H9 (cell line): ENCODE results near the gene PRKCB. TPM values are rescaled to one million over a fixed set of nuclear protein-coding genes. Genes with fewer than 3 reads are reported as not detected.

ENCODE experiments used
- DNase-seq: peaks from one replicate; pipeline ENCODE4 v3.0.0-alpha.2; 2017
- H2AFZ ChIP-seq: one replicate; pipeline ENCODE4 v1.6.1; 2013; ENCODE audit warnings: mild to moderate bottlenecking, low read length, control low read depth, moderate library complexity
- H2AK5ac ChIP-seq: 2 replicates; pipeline ENCODE4 v1.6.1; 2013; ENCODE audit warnings: low read length, control low read depth, mixed read lengths; ENCODE audit not compliant: insufficient read length
- H2BK120ac ChIP-seq: one replicate; pipeline ENCODE4 v1.6.1; 2013; ENCODE audit warnings: low read depth, mild to moderate bottlenecking, low read length, control low read depth, inconsistent platforms; ENCODE audit not compliant: poor library complexity, severe bottlenecking
- H2BK12ac ChIP-seq: 2 replicates; pipeline ENCODE4 v1.6.1; 2013; ENCODE audit warnings: low read length, control low read depth, mixed read lengths, low read depth; ENCODE audit not compliant: insufficient read length
- H2BK15ac ChIP-seq: 2 replicates; pipeline ENCODE4 v1.6.1; 2013; ENCODE audit warnings: low read depth, low read length, control low read depth
- H2BK20ac ChIP-seq: one replicate; pipeline ENCODE4 v1.6.1; 2013; ENCODE audit warnings: low read depth, mild to moderate bottlenecking, low read length, control low read depth, inconsistent platforms; ENCODE audit not compliant: poor library complexity, severe bottlenecking
- H2BK5ac ChIP-seq: 2 replicates; pipeline ENCODE4 v1.6.1; 2013; ENCODE audit warnings: low read length, control low read depth, mixed read lengths; ENCODE audit not compliant: insufficient read length
- H3K14ac ChIP-seq: 2 replicates; pipeline ENCODE4 v1.6.1; 2013; ENCODE audit warnings: low read length, control low read depth; ENCODE audit not compliant: insufficient read depth
- H3K18ac ChIP-seq: 2 replicates; pipeline ENCODE4 v1.6.1; 2013; ENCODE audit warnings: low read depth, mild to moderate bottlenecking, mixed read lengths, low read length, control low read depth; ENCODE audit not compliant: insufficient read length
- H3K23ac ChIP-seq: 2 replicates; pipeline ENCODE4 v1.6.1; 2013; ENCODE audit warnings: low read length, control low read depth, mixed read lengths, low read depth; ENCODE audit not compliant: insufficient read length
- H3K23me2 ChIP-seq: 2 replicates; pipeline ENCODE4 v1.6.1; 2013; ENCODE audit warnings: low read depth, mild to moderate bottlenecking, mixed read lengths, low read length, control low read depth; ENCODE audit not compliant: insufficient read length, poor library complexity, severe bottlenecking
- H3K27ac ChIP-seq: 2 replicates; pipeline ENCODE4 v1.5.1; 2013; ENCODE audit warnings: low read length, control low read depth, mixed read lengths, low read depth; ENCODE audit not compliant: insufficient read length
- H3K27me3 ChIP-seq: 2 replicates; pipeline ENCODE4 v1.6.1; 2013; ENCODE audit warnings: low read length, control low read depth, inconsistent platforms; ENCODE audit not compliant: insufficient read depth
- H3K4ac ChIP-seq: 2 replicates; pipeline ENCODE4 v1.6.1; 2013; ENCODE audit warnings: low read depth, mild to moderate bottlenecking, control low read depth, inconsistent platforms, low read length, moderate library complexity
- H3K4me1 ChIP-seq: 2 replicates; pipeline ENCODE4 v1.6.1; 2013; ENCODE audit warnings: low read length, control low read depth, inconsistent platforms; ENCODE audit not compliant: insufficient read depth
- H3K4me2 ChIP-seq: 2 replicates; pipeline ENCODE4 v1.6.1; 2013; ENCODE audit warnings: low read length, control low read depth, mixed read lengths; ENCODE audit not compliant: insufficient read length, insufficient read depth
- H3K56ac ChIP-seq: 2 replicates; pipeline ENCODE4 v1.6.1; 2013; ENCODE audit warnings: low read depth, mild to moderate bottlenecking, mixed read lengths, low read length, control low read depth; ENCODE audit not compliant: insufficient read length
- H3K79me1 ChIP-seq: 2 replicates; pipeline ENCODE4 v1.6.1; 2013; ENCODE audit warnings: low read depth, mild to moderate bottlenecking, moderate library complexity, low read length, control low read depth, inconsistent platforms; ENCODE audit not compliant: insufficient read depth, poor library complexity, severe bottlenecking
- H3K79me2 ChIP-seq: 2 replicates; pipeline ENCODE4 v1.6.1; 2013; ENCODE audit warnings: low read length, control low read depth, inconsistent platforms; ENCODE audit not compliant: insufficient read depth
- H3K9ac ChIP-seq: 2 replicates; pipeline ENCODE4 v1.6.1; 2013; ENCODE audit warnings: low read length, control low read depth, mixed read lengths; ENCODE audit not compliant: insufficient read length; ENCODE audit errors: extremely low read depth
- H3K9me3 ChIP-seq: one replicate; pipeline ENCODE4 v1.6.1; 2013; ENCODE audit warnings: low read depth, low read length, inconsistent platforms; ENCODE audit not compliant: control insufficient read depth
- H3T11ph ChIP-seq: one replicate; pipeline ENCODE4 v1.6.1; 2013; ENCODE audit warnings: mild to moderate bottlenecking, low read length, control low read depth, inconsistent platforms
- H4K20me1 ChIP-seq: one replicate; pipeline ENCODE4 v1.6.1; 2013; ENCODE audit not compliant: control insufficient read depth, insufficient read length, insufficient read depth
- H4K5ac ChIP-seq: 2 replicates; pipeline ENCODE4 v1.6.1; 2013; ENCODE audit warnings: low read depth, mild to moderate bottlenecking, mixed read lengths, low read length, control low read depth; ENCODE audit not compliant: insufficient read length
- H4K8ac ChIP-seq: replicated peaks from 2 replicates; pipeline ENCODE4 v1.6.1; 2013; ENCODE audit warnings: low read length, control low read depth, mixed read lengths, low read depth; ENCODE audit not compliant: insufficient read length
- H4K91ac ChIP-seq: 2 replicates; pipeline ENCODE4 v1.6.1; 2013; ENCODE audit warnings: low read depth, mild to moderate bottlenecking, moderate library complexity, mixed read lengths, low read length, control low read depth; ENCODE audit not compliant: insufficient read length
- H3K27ac Mint-ChIP-seq, 3 experiments: 2 replicates in 2 of 3; 3 replicates in 1 of 3; pipeline ENCODE4 v1.8.0; 2020 to 2021; ENCODE audit warnings: mixed read lengths in 3 of 3, mild to moderate bottlenecking in 1 of 3, moderate library complexity in 1 of 3
- H3K27me3 Mint-ChIP-seq: 2 replicates; pipeline ENCODE4 v1.8.0; 2021; ENCODE audit warnings: low read depth, mild to moderate bottlenecking, moderate library complexity, mixed read lengths
- H3K36me3 Mint-ChIP-seq, 3 experiments: 2 replicates in 2 of 3; 3 replicates in 1 of 3; pipeline ENCODE4 v1.8.0; 2020 to 2021; ENCODE audit warnings: low read depth in 3 of 3, mixed read lengths in 3 of 3; ENCODE audit not compliant: insufficient read depth in 1 of 3
- H3K4me1 Mint-ChIP-seq, 2 experiments: 2 replicates each; pipeline ENCODE4 v1.8.0; 2020; ENCODE audit warnings: mixed read lengths in 2 of 2
- H3K4me3 Mint-ChIP-seq, 2 experiments: 2 replicates in 1 of 2; 3 replicates in 1 of 2; pipeline ENCODE4 v1.8.0; 2020 to 2021; ENCODE audit warnings: mild to moderate bottlenecking in 2 of 2, mixed read lengths in 2 of 2, moderate library complexity in 1 of 2
- H3K9me3 Mint-ChIP-seq, 2 experiments: 2 replicates in 1 of 2; 3 replicates in 1 of 2; pipeline ENCODE4 v1.8.0; 2020; ENCODE audit warnings: mild to moderate bottlenecking in 2 of 2, mixed read lengths in 2 of 2, moderate library complexity in 1 of 2
- WGBS: extraction: QIAGEN DNeasy Blood & Tissue Kit; methylation state at CpG from one replicate; pipeline ENCODE4 v1.1.7; 2013; ENCODE audit warnings: missing lambda C conversion rate, low lambda C conversion rate, mixed read lengths; ENCODE audit not compliant: insufficient read length; ENCODE audit errors: extremely low coverage; 5-methylcytosine and 5-hydroxymethylcytosine counted together
- total RNA-seq: library from RNA; stranded (reverse); gene quantifications from 2 replicates; pipeline ENCODE4 v1.2.1, GENCODE V29; 2021
- TF ChIP-seq, protein P1 (sequence below): fragments of 200-600 bp; sonication (generic); conservative IDR thresholded peaks from 3 replicates; pipeline ENCODE4 v1.8.0; 2021; ENCODE audit warnings: antibody characterized with exemption, mild to moderate bottlenecking

PRKCB gene
- total RNA-seq, 1 experiment from 2014 or later: 7.0 TPM

DNA sequence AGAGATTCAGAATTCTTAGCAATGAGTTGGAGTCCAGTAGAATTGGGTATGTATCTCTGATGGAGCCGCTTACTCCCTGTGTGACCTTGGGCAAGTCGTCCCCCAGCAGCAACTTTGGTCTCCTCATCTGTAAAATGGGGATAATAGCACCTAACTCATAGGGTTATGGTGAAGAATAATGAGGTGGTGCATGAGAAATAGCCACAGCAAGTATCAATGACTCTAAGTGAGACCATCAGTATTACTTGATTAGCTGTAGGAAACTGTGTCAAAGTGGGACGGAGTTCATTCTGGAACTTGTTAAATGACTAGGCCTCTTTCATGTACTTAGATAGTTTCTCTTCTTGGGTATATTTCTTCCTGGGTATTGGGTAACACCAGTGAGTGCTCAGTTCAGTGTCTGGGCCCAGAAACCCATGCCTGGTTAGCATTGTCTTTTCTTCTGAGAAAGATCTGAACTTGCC lies 6.4 kb downstream of the PRKCB start:
- Histone ChIP-seq H3K27ac (no peak overlapping the region), H2AFZ (no peak overlapping the region), H2BK120ac (no peak overlapping the region), H3K4ac (no peak overlapping the region), H3K56ac (no peak overlapping the region), H4K5ac (no peak overlapping the region), H3K23ac (no peak overlapping the region), H3K23me2 (no peaks in the 10 kb centered on the region), H3K79me2 (no peaks in the 10 kb centered on the region), H3K9ac (no peak overlapping the region), H4K20me1 (no peaks in the 10 kb centered on the region), H3K79me1 (no peaks in the 10 kb centered on the region), H3K27me3 (peaks cover 3% of the 10 kb centered on the region; the same call in 1 of the 2 replicates), H3K9me3 (no peaks in the 10 kb centered on the region), H4K91ac (no peak overlapping the region), H3K18ac (no peak overlapping the region), H4K8ac (no peak overlapping the region), H2AK5ac (no peak overlapping the region), H3T11ph (no peak overlapping the region), H2BK12ac (no peak overlapping the region), H3K14ac (no peak overlapping the region), H2BK20ac (no peak overlapping the region), H2BK15ac (no peak overlapping the region), H2BK5ac (no peak overlapping the region), H3K4me1 (no peaks in the 10 kb centered on the region), H3K4me2 (no peak overlapping the region)
- H3K36me3 Mint-ChIP-seq: no peaks in the 10 kb centered on the region
- H3K4me1 Mint-ChIP-seq: peaks cover 9 to 15% of the 10 kb centered on the region in 2 experiments
- no peak for DNase-seq
- no peak overlapping the region for H3K27ac Mint-ChIP-seq
- WGBS: no CpG with 5 or more reads among the region's 3 CpGs
- peaks cover 55% of the 10 kb centered on the region for H3K27me3 Mint-ChIP-seq
- H3K9me3 Mint-ChIP-seq: no peaks in the 10 kb centered on the region; a peak in 1 of 5 replicates
- H3K4me3 Mint-ChIP-seq: no peak overlapping the region
- TF ChIP-seq, protein P1, sequence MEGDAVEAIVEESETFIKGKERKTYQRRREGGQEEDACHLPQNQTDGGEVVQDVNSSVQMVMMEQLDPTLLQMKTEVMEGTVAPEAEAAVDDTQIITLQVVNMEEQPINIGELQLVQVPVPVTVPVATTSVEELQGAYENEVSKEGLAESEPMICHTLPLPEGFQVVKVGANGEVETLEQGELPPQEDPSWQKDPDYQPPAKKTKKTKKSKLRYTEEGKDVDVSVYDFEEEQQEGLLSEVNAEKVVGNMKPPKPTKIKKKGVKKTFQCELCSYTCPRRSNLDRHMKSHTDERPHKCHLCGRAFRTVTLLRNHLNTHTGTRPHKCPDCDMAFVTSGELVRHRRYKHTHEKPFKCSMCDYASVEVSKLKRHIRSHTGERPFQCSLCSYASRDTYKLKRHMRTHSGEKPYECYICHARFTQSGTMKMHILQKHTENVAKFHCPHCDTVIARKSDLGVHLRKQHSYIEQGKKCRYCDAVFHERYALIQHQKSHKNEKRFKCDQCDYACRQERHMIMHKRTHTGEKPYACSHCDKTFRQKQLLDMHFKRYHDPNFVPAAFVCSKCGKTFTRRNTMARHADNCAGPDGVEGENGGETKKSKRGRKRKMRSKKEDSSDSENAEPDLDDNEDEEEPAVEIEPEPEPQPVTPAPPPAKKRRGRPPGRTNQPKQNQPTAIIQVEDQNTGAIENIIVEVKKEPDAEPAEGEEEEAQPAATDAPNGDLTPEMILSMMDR: no peak
